Vagina (tissue), 2 donors: ENCODE results near the gene ADAM15.

Experiments
- CTCF ChIP-seq, 3 experiments: fragments of 450-650 bp in 2 of 3; fragments of 200-600 bp in 1 of 3; sonication (generic) in 1 of 3; IDR thresholded peaks; one replicate each; pipeline ENCODE4 v1.5.1; 2017 to 2019; ENCODE audit warnings: antibody characterized with exemption in 3 of 3, mild to moderate bottlenecking in 2 of 3, moderate library complexity in 2 of 3
- POLR2AphosphoS5 ChIP-seq, 2 donors: sonication (generic); formaldehyde crosslinking; IDR thresholded peaks; one replicate each; pipeline ENCODE4 v1.9.0; 2017; ENCODE audit warnings: antibody characterized with exemption in 2 of 2, mild to moderate bottlenecking in 2 of 2, low read depth in 1 of 2; ENCODE audit not compliant: insufficient read depth in 1 of 2

- peak; percentile 97 to 98 (median 98) for TF ChIP-seq CTCF (IDR thresholded peaks at IDR 0.05)
- TF ChIP-seq POLR2AphosphoS5 (IDR thresholded peaks at IDR 0.05; ENCODE audit: insufficient read depth in 1 of 2, low read depth in 1 of 2), result peak in 1 of 2 donors; percentile 32
Observed at GRCh38 chr1:155061381-155062150, 10.4 kb downstream of the ADAM15 start.
